ENCODE data around the gene ARPC5.

ARPC5 gene

GRCh38 chr1:183609759-183610452, 25.7 kb downstream of the ARPC5 start:
- peak; percentile 58 for DNase-seq

- DNase-seq, result peak; percentile 88
Observed at GRCh38 chr1:183609313-183609712, 26.3 kb downstream of the ARPC5 start.

GRCh38 chr1:183607322-183607980, 28.1 kb downstream of the ARPC5 start:
- DNase-seq, result no peak

GRCh38 chr1:183605904-183606303, 29.7 kb downstream of the ARPC5 start:
- DNase-seq, result no peak

- no peak for DNase-seq
Observed at GRCh38 chr1:183604815-183605214, 30.8 kb downstream of the ARPC5 start.

GRCh38 chr1:183604038-183604808, 31.4 kb downstream of the ARPC5 start:
- DNase-seq, result peak; percentile 97

- no peak for DNase-seq
Observed at GRCh38 chr1:183602510-183602909, 33.1 kb downstream of the ARPC5 start.

GRCh38 chr1:183600634-183601033, 34.9 kb downstream of the ARPC5 start:
- DNase-seq, result no peak

GRCh38 chr1:183600136-183600535, 35.4 kb downstream of the ARPC5 start:
- peak; percentile 71 for DNase-seq

GRCh38 chr1:183598386-183598785, 37.2 kb downstream of the ARPC5 start:
- DNase-seq, result no peak

GRCh38 chr1:183597656-183598347, 37.8 kb downstream of the ARPC5 start:
- DNase-seq, result peak; percentile 26

- DNase-seq, result no peak
Observed at GRCh38 chr1:183596500-183596899, 39.1 kb downstream of the ARPC5 start.

GRCh38 chr1:183595537-183595936, 40.0 kb downstream of the ARPC5 start:
- DNase-seq, result no peak

- no peak for DNase-seq
Observed at GRCh38 chr1:183593356-183593755, 42.2 kb downstream of the ARPC5 start.

GRCh38 chr1:183592733-183593132, 42.9 kb downstream of the ARPC5 start:
- no peak for DNase-seq

- DNase-seq, result peak; percentile 52
Observed at GRCh38 chr1:183590244-183591191, 45.1 kb downstream of the ARPC5 start, which contains the start of gene NCF2. Gene NCF2, minus strand, starts transcription at chr1:183590459. Its CDS starts 130 bp downstream, at chr1:183590329.

GRCh38 chr1:183589874-183590243, 45.7 kb downstream of the ARPC5 start:
- no peak for DNase-seq

- DNase-seq, result no peak
Observed at GRCh38 chr1:183589384-183589783, 46.2 kb downstream of the ARPC5 start.

GRCh38 chr1:183588827-183589226, 46.8 kb downstream of the ARPC5 start:
- no peak for DNase-seq

GRCh38 chr1:183586926-183587325, 48.7 kb downstream of the ARPC5 start:
- DNase-seq, result no peak

GRCh38 chr1:183586455-183586854, 49.1 kb downstream of the ARPC5 start:
- DNase-seq, result no peak

- DNase-seq, result no peak
Observed at GRCh38 chr1:183585038-183585437, 50.5 kb downstream of the ARPC5 start.

All from EL (cell line).